Measurements from ENCODE around the gene KIF21A.

Gene KIF21A

GRCh38 chr12:39389399-39390150, 53.3 kb downstream of the KIF21A start:
- no peak for DNase-seq

GRCh38 chr12:39386335-39386734, 56.6 kb downstream of the KIF21A start:
- no peak for DNase-seq

- DNase-seq = no peak
Observed at GRCh38 chr12:39383114-39383513, 59.8 kb downstream of the KIF21A start.

- no peak for DNase-seq
Observed at GRCh38 chr12:39380090-39380489, 62.8 kb downstream of the KIF21A start.

- no peak for DNase-seq
Observed at GRCh38 chr12:39378341-39378740, 64.6 kb downstream of the KIF21A start.

GRCh38 chr12:39375206-39375808, 67.6 kb downstream of the KIF21A start:
- DNase-seq = no peak

- DNase-seq = no peak
Observed at GRCh38 chr12:39372929-39373328, 70.0 kb downstream of the KIF21A start.

- DNase-seq = no peak
Observed at GRCh38 chr12:39372204-39372925, 70.6 kb downstream of the KIF21A start.

GRCh38 chr12:39369756-39370155, 73.2 kb downstream of the KIF21A start:
- no peak for DNase-seq

- no peak for DNase-seq
Observed at GRCh38 chr12:39368891-39369290, 74.0 kb downstream of the KIF21A start.

- DNase-seq = no peak
Observed at GRCh38 chr12:39368096-39368495, 74.8 kb downstream of the KIF21A start.

- no peak for DNase-seq
Observed at GRCh38 chr12:39367494-39367893, 75.4 kb downstream of the KIF21A start.

GRCh38 chr12:39365364-39366001, 77.4 kb downstream of the KIF21A start:
- no peak for DNase-seq

GRCh38 chr12:39364196-39364595, 78.7 kb downstream of the KIF21A start:
- no peak for DNase-seq

GRCh38 chr12:39359645-39360044, 83.3 kb downstream of the KIF21A start:
- no peak for DNase-seq

GRCh38 chr12:39357041-39357440, 85.9 kb downstream of the KIF21A start:
- no peak for DNase-seq

GRCh38 chr12:39355841-39356240, 87.1 kb downstream of the KIF21A start:
- DNase-seq = no peak

GRCh38 chr12:39354955-39355354, 88.0 kb downstream of the KIF21A start:
- DNase-seq = no peak

GRCh38 chr12:39352471-39353017, 90.4 kb downstream of the KIF21A start:
- no peak for DNase-seq

GRCh38 chr12:39351153-39351552, 91.8 kb downstream of the KIF21A start:
- no peak for DNase-seq

- DNase-seq = no peak
Observed at GRCh38 chr12:39348941-39349626, 93.8 kb downstream of the KIF21A start.

GRCh38 chr12:39348523-39348922, 94.4 kb downstream of the KIF21A start:
- DNase-seq = no peak

- DNase-seq = no peak
Observed at GRCh38 chr12:39344926-39345325, 98.0 kb downstream of the KIF21A start.

All from activated gamma-delta T cell treated with Interleukin-2 at 50 U/mL for 16 hours (primary cell).